NB4 (cell line): ENCODE results near the gene KCNC4.

ENCODE experiments used
- CTCF ChIP-seq: IDR thresholded peaks from one replicate; pipeline ENCODE4 v1.5.1; 2012; ENCODE audit warnings: low read depth, low read length
- MAX ChIP-seq: IDR thresholded peaks from 2 replicates; pipeline ENCODE4 v1.6.1; 2011; ENCODE audit warnings: low read depth, low read length
- POLR2A ChIP-seq: IDR thresholded peaks from 2 replicates; pipeline ENCODE4 v1.6.1; 2011; ENCODE audit warnings: mild to moderate bottlenecking; ENCODE audit not compliant: insufficient read length; ENCODE audit errors: extremely low read depth

GRCh38 chr1:110166861-110167260, 43.3 kb upstream of the KCNC4 start:
- TF ChIP-seq CTCF (no peak), POLR2A (no peak), MAX (no peak)
